GM19452 (cell line): ENCODE results near the gene TFCP2L1.

ENCODE experiments used
- ATAC-seq: cut with Tn5 transposase; IDR thresholded peaks from one replicate; pipeline ENCODE4 v1.9.1; 2021; ENCODE audit not compliant: unreplicated experiment

TFCP2L1 gene

DNA sequence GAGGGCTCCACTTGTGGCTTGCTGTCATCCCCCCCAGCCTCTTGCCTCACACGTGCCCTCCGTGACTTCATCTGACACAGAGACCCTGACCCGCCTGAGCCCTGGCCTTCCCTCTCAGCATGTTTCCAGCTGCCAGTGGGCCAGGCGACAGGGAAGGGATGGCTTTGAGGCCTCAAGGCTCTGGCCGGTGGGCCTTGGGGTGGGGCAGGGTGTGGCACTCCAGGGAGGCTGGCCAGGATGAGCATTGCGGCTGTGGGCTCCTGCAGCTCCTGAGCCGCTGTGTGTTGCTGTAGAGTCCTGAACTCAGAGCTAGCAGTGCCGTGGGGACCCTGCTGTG lies 85.0 kb downstream of the TFCP2L1 start:
- no peak for ATAC-seq

DNA sequence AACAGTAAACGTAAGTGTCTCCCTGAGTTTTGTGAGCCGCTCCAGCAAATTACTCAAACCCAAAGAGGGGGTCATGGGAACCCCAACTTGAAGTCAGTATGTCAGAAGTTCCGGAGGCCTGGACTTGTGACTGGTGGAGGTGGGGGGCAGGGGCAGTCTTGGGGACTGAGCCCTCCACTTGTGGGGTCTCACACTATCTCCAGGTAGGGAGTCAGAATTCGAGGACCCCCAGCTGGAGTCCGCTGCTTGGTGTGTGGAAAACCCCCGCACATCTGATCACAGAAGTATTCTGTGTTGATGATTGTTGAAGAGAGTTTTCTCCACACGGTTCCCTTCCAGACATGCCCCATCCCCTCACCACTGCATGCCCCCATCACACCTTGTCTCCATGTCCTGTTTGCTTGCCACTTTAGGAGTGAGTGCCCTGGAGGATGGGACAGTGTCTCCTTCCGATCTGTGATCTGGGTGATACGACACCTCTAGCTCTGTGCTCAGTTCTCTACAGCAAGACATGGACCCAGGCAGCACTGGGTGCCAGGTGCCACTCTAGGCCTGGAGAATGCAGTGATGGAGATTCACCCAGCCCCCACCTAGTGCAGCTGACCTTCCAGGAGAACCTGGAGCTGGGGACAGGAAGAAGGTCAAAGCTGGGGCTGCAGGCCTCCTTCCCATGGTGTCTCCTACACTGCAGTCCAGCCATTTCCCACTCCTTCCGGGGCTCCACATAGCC lies 85.6 kb downstream of the TFCP2L1 start:
- ATAC-seq = no peak

DNA sequence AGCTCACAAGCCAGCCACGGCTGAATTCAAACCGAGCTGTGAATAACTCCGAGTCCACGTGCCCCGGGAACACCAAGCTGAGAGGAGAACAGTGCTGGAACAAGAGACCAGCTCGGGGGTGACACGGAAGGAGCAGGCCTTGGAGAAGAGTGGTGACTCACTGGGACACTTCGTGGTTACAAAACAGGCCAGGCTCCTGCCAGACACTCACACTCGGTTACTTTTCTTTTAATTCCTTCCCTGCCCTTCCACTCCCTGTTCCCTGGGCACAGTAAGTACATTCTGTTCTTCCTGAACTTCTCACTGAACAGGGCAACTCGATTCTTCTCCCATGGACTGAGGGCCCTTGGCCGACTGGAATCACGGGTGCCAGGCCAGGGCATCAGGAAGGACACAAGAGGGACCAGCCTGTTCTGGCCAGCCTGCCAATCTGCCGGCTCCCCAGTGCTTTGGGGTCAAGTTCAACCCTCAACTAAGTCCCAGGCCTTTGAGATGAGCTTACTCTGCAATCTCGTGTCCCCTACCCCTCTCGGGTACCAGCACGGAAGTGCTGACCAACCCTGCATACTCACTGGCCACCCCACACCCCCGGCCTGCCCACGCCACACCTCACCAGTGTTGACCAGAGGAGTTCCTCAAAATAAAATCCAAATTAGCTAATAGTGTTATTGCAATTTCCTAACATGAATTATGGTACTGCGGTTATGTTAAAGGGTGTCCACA lies 87.5 kb downstream of the TFCP2L1 start:
- no peak for ATAC-seq

DNA sequence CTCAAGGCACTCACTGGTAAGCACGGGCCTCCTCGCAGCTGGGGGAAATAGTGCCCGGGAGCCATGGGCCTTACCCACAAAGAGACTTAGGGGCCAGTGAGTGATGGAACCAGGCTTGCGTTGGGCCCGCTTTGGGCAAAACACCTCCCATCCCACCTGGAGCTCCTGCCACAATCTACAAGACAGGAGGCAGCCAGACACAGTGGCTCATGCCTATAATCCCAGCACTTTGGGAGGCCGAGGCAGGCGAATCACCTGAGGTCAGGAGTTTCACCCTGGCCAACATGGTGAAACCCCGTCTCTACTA lies 88.2 kb downstream of the TFCP2L1 start:
- no peak for ATAC-seq

DNA sequence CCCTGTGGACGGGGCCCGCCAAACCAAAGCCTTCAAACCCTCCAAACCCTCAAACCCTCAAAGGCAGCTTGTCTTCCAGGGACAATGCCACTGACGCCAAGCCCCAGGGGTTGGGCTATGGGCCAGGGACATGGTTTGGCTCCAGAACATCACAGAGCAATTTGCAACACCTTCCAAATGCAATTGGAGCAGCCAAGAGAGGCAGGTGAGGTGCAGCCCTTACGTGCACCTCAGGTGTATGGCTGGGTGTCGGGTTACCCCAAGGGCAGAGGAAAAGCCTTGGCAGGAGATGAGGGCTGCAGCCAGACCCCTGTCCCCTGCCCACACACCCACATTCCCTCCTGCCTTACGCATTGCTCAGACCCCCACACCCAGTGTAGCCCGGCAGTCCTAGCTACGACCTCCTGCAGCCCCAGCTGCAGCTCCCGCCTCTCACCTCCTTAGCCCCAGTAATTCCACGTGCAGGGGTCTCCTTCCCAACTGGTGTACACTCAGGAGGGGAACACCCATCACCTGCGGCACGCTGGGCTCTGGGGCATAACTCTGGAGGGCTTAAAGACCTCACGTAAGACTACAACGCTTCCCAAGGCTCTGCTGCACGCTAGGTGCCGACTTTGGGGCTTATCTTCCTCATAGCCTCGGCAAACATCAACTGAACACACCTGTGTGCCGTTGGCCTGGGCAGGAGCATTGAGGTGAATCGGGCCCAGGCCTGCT lies 88.7 kb downstream of the TFCP2L1 start:
- ATAC-seq = no peak

DNA sequence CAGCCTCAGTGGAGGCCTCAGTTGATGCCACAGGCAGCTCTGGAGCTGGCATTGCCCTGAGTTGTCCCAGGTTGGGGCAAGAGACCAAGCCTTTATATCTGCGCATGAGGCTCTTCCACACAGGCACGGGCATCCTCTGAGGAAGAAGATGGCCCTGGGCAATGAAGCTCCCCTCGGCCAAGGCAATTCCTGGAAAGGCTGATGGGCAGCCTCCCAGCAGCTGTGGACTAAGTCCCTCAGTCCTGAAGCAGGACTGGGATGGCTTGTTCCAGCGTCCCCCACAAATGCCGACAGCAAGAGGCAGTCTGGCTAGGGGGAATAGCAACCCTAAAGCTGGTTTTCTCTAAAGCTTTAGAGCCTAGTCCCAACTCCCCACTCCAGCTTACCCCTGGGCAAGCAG lies 90.0 kb downstream of the TFCP2L1 start:
- ATAC-seq = no peak

DNA sequence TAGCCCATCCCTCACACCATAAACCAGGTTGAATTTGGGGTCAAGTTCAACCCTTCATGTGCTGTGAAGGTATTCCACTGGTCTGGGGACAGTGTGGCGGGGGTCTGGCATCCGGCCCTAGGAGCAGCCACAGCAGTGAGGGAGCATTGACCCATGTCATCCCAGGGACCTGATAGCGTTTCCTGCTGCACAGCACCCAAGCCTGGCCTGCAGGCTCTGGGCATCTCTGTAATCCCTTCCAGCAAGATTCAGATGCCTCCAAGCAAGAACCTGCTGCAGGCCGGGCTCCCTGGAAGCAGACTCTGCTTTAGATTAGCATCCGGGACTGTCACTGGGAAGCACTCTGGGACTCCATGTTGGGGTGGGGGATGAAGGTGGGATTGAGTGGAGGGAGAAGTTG lies 90.4 kb downstream of the TFCP2L1 start:
- ATAC-seq = no peak

DNA sequence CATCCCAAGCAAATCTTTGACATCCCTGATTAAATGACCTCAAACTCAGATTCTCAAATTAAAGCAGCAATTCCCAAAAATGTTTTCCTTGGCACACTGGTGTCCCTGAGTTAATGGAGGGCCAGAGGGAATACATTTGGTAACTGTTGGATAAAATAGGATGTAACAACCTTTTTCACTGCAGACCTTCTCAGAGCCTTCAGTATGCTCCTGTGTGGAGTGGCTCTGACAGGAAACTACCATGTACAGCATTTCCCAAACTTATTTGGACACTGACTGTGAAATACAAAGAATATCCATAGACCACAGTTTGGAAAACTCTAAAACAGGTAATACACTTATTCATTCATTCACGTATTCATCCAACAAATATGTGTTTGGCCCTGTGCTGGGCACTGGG lies 91.8 kb downstream of the TFCP2L1 start:
- no peak for ATAC-seq

DNA sequence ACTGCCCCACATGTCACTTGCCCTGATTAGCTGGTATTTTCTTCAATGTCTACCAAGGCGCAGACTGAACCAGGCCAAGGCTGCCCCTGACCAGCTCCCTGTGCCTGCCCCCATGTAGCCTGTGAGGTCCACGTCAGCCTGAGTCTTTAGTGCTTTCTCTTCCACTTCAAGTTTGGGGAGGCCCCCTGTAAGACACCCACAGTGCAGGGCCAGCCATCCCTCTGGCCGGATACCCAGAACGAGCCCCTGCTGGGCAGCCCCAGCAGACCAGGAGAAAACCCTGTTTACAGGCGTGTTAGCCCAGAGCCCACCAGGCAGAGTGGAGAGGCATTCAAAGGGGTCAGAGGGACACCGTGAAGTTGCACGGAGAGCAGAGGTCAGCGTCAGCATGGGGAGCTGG lies 92.4 kb downstream of the TFCP2L1 start:
- no peak for ATAC-seq

DNA sequence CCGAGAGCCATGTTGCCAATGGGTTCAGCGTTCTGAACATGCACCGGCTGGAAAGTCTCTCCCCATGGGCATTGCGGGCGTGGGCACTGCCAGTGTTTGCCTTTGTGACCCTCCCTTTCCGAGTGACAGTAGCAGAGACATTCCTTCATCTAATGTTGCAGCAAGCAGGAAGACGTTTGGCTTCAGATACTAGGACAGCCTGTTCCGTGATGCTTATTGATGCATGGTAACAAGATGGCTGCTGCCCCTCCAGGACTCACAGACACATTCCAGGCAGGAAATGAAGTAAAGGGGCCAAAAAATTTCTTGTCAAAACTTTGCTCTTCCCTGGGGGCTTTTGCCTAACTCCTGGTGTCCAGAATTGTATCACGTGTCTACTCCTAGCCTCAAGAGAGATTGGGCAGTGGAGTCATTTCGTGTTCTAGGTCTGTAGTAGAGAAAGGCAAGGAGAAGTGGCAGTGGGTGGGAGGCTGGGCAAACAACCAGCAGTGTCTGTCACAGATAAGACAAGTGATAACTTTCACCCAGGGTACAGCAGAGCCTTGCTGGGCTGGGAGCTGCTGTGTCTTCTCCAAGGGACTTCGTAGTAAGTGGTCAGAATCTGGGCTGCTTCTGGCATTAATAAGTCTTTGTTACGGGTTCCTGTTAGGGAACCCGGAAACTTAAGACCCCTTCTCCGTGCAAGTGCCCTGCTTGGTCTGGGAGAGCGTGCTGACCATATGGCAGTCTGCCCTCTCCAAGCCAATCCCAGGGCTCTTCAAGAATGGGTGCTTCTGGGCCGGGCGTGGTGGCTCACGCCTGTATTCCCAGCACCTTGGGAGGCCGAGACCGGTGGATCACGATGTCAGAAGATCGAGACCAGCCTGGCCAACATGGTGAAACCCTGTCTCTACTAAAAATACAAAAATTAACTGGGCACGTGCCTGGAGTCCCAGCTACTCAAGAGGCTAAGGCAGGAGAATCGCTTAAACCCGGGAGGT lies 93.5 kb downstream of the TFCP2L1 start:
- no peak for ATAC-seq

DNA sequence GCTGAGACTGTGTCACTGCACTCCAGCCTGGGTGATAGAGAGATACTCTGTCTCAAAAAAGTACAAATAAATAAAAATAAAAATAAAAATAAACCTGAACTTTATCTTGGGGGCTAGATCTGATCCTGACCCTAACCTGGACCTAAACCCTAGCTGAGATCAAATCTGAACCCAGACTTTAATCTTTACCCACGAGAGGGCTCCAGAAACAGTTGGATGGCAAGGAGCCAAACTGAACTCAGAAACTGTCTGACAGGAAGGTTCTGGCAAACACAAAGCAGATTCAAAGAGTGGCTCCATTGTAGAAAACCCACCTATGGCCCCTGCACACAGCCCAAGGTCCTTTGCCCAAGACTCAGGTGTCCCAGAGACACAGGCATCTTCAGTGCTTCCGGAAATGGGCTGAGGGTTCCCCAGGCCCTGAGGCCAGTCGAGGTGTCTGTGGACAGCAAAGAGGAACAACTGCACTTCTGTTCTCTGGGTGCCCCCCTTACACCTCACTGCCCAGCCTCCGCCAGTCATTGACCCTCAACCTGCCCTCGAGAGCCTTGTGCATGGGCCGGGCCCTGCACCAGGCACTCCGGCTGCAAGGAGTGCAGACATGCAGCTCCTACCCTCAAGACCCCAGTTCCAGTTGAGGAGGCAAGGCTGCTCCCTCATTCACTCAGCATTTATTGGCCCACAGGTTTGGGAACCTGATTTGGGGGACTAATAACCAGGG lies 95.2 kb downstream of the TFCP2L1 start:
- ATAC-seq = no peak

DNA sequence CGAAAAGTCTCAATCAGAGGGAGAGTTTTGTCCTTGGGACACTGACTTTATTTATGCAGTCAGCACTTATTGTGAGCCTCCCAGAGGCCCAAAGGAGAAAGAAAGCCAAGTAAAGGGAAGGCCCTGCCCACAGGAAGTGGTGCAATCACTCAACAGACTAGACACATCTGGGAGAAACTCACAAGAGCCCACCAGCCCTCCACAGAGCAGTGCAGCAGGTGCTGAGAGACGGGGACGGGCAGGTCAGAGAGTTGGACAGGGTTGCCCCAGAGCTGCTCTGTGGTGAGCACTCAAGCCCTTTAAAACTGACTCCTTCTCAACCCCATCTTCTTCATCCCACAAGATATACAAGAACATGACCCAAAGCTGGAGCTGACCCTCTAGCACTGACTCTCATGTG lies 96.0 kb downstream of the TFCP2L1 start:
- no peak for ATAC-seq

DNA sequence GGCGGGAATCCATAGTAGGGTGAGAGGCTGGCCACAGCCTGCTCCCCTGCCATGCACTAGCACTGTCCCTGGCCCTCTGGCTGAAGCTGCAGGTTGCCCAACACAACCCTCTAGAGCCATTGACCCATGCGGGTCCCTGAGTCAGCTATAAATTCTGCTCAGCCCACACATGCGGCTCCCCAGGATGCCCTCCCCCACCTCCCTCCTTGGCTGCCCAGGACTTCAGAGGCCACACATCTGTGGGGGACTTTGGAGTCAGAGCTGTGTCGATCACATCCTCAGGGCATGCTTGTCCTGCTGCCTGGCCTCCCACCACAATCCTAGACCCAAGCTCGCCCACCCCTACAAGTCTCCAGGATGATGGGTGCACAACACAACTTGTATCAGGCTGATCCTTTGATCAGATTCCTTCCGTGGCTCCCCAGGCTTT lies 97.0 kb downstream of the TFCP2L1 start:
- ATAC-seq = no peak

DNA sequence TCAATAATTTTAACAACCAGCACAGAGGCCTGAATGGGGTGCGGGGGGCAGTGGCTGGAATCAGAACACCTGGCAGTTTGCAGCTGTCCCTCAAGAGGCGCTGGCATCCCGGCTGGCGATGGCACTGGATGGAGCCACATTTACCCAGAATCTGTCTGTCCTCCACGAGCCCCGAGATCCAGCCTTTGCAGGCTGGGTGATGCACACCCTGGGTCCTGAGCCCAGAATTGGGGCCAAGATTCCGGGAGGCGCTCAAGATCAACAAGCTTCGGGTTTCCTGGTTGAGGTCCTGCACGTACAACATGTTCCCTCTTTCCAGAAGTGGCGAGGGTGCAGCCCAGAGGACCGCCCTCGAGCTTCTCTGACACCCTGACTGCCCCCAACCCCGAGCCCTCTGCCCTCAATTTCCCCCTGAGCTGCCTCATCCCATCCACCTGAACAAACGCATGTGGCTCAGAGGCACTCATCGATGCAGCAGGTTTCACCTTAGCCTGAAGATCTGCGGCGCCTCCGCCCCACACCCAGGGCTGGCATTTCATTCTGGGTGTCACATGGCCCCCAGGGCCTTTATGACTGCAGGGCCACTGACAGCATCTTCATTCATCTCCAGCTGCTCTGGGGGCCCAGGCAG lies 97.5 kb downstream of the TFCP2L1 start:
- ATAC-seq = no peak

DNA sequence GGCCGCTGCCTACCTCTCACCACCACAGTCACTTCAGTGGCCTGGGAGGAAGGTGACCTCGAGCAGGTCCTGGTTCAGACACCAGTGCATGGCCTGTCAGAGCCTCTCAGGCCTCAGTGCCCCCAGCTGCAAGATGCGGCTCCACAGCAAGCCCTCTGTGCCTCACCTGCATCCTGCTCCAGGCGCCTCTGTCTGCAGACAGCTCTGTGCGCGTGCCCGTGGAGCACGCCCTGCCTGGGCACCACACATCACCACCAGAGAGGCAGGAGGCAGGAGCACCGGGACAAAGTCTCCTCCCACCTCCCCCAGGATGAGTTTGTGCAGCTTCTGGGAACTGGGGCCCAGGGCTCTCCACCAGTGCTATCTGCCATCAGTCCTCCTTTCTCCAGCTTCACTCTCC lies 98.7 kb downstream of the TFCP2L1 start:
- ATAC-seq = no peak

DNA sequence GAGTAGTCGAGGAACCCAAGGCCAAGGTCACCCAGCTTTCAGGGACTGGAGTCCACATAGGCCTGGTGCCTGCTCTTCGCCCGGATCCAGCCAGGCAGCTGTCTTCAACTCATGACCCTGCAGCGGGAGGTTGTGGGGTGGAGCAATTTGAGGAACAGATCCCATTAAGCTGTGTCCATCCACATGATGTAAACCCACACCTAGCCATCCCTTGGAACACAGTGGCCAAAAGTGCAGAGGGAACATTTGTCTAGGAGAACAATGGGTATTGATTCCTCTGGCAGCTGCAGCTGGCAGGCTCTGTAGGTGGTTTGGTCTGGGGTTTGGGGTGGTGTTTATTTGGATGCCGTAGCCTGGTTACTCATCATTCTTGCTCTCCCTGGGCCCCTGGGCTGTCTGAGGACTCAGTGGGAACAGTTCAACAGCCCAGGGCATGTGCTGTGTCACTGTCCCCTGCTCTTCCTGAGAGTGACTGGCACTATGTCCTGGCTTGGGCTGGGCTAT lies 99.4 kb downstream of the TFCP2L1 start:
- ATAC-seq = no peak

DNA sequence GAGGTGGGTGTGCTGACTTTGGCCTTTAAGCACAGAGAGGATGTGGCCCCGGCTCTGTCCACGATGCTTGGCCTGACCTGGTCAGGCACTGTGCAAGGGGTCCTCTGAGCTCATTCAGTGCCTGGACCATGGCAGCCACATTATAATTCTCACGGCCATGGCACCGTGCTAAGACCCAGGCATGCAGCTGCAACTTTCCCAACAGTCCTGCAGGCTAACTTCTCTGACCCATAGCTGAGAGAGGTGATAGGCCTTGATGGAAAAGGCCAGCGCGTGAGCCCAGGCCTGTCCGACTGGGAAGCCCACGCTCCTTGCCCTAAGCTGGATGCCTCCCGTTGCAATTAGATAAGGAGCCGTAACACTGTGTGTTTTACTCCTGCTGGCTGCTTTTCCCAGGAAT lies 99.9 kb downstream of the TFCP2L1 start:
- ATAC-seq = no peak

DNA sequence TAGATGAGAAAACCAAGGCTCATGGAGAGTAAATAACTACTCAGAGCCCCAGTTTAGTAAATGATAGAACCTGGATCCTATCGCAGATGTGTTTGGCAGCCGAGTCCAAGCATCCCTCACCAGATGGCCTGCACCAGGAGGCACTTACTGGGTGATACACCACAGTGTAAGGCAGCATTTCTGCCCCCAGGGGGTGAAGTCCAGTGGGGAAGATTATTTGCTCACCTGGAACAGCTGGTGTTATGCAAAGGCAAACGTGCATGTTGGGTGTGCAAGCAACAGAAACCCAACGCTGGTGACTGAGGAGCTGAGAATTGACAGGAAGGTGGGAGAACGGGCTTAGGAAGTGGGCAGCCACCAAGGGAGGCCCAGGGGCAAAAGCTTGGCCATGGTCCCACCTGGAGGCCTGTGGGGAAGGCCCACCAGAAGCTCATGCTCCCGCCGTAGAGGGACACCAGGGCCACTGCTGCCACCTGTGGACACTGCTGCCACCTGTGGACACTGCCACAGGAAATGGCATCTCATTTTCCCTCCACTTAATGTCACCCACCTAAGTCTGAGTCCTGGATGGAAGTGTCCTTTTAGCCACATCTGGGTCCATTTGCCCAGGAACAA lies 100.6 kb downstream of the TFCP2L1 start:
- ATAC-seq = no peak

DNA sequence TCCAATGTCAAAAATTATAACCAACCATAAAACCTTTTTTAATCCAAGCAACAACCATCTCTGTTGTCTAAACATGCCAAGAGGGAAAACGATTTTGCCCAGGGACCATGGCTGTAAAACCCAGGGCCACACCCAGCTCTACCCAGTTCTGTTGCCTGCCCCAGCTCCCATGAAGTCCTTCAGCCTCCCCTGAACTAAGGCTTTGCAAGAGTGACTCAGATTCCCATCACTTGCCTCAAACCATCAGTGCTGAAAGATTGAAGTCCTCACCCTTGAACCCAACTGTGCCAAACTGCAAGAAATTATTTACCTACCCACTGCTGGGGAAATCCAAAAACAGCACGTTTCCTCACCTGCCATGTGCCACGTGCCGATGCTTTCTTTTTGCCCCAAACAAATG lies 102.5 kb downstream of the TFCP2L1 start:
- ATAC-seq = no peak
